GM18508 (cell line): ENCODE results near the gene FMN1.
"Not testable (repeated sequence)": the region's sequence is repeated elsewhere in the genome, so short reads cannot be mapped to it uniquely, and the experiment has no call there.

Source experiments
- ATAC-seq: cut with Tn5 transposase; IDR thresholded peaks from one replicate; pipeline ENCODE4 v1.9.1; 2021; ENCODE audit warnings: moderate number of reproducible peaks; ENCODE audit not compliant: insufficient read depth, unreplicated experiment

The FMN1 gene

DNA sequence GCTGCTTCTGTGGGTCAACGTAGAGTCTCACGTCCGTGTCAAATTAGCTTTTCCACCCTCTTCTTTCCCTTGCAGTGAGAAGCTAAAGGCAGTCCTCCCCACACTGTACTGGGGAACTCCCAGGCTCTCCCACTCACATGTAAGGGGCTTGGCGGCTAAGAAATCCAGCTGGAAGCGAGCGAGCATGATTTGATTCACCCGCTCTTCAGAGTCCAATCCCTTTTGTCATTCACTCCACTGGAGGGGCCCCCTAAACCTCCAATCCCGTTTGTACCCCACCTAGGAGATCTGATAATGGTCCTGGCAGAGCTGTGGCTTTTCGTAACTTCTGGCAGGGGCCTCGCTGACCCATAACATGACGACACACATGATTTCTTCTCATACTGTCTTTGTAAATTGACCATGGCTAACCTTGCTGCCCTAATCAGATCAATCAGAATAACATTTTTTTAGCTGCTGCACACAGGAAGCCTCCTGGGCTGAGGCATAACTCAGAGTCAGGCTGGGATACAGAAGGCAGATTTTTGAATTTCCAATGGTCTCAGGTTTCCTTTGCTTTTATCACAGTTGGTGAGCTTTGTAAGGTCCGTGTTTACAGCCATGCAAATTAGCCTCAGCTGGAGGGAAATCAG, 241.5 kb downstream of the FMN1 start:
- ATAC-seq: no peak

DNA sequence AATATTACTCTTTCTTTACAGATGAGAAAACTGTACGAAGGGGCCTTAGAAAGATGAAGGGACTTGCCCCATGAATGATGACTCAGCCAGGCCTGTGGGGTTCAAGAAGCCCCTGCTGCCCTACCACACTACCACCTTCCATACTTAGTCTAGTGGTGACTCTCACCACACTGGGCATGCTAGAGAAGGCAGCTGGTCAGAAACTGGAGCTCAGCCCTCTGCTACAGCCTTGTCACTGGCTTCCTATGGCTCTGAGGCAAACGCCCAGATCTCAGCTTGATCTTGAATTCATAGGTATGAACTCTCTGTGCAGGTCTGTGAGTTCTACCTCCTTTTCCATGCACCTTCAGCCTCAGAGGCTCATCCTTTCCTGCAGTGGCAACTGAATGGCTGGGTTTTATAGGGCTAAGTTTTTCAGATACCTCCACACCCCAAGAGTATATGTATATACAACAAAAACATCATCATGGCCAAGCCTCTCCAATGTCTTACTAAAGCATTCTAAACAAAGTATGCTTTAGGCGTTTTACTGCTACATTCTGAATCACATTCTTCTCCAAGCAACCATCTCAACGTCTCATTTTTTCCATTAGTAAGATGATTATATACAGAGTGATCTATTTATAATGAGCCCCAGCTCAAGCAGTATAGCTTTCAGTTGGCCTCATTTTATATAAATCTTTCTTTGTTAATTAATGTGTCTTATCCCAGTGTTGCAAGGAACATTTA, 242.6 kb downstream of the FMN1 start:
- no peak for ATAC-seq

DNA sequence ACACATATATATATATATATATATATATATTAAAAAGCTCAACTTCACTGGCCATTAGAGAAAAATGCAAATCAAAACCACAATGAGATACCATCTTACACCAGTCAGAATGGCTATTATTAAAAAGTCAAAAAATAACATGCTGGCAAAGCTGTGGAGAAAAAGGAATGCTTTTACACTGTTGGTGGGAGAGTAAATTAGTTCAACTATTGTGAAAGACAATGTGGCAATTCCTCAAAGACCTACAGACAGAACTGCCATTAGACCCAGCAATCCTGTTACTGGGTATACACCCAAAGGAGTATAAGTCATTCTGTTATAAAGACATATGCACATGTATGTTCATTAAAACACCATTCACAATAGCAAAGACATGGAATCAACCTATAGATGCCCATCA, 244.5 kb downstream of the FMN1 start:
- ATAC-seq: not testable (repeated sequence)

DNA sequence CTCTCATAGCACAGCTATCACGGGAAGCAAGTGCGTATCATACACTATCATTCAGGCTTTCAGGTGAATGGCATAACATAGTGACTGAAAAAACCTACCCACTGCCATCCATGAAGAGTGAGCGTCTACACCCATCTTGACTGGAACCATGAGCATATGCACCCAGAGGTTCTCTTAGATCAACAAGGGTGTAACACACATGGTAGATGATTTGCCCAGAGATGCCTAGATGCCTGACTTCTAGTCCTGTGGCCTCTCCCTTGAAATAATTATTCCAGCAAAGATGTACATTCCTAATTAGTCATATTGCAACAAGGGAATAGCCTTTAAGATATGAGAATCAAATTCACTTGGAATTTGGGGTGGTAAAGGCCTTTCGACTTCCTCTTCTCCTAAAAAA, 248.3 kb downstream of the FMN1 start:
- ATAC-seq: no peak

DNA sequence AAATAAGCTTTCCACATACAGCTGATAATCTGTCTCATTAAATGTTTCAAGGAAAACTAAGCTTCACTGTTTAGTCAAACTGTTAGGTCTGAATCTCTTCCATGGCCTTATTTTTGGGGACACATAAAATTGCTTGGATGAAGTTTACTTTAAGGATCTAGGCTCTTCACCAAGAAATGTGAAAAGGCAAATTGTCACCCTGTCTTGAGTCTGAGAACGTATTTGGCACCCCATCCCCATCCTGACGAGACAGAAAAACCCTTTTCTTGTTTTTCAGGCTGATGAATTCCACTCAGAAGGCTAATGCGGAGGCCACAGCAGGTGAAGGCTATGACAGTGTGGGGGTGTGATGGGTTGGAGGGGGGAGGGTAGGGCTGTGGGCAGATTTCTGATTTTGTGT, 250.1 kb downstream of the FMN1 start:
- ATAC-seq: no peak

DNA sequence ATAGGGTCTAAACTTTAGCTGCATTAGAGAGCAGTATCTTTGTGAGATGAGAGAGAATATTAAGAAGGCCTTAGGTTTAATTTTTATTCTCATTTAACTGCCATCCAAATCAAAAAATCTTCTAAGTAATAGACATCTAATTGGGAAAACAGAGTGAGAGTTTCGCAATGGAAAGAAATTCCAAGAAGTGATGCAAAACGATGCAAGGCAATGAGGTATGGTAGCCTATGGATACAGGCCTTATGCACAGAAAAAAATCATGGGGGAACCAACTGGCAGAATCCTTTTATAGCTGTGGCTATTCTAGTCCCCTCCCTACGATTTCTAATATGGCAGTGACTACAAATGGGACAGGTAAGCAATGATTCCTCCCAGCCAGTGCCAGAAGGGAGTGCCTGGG, 250.8 kb downstream of the FMN1 start:
- ATAC-seq: no peak

DNA sequence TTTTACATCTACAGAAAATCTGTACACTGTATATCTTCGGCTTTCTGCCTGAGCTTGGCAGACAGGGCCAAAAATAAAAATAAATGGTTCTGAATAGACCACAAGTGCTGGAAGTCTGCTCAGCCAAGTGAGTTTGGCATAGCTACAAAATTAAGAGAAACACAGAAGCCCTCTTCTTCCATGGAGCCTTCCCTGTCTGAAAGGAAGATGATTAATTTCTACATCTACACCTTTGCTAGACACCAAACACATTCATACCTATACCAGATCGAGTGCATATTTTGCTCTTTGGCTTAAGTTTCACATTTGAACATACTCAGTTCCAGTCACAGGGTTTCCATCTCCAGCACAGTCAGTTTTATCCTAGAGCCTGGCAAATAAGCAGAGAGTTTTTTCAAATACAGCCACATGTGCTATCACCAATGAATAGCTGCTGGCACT, 252.1 kb downstream of the FMN1 start:
- ATAC-seq: no peak

DNA sequence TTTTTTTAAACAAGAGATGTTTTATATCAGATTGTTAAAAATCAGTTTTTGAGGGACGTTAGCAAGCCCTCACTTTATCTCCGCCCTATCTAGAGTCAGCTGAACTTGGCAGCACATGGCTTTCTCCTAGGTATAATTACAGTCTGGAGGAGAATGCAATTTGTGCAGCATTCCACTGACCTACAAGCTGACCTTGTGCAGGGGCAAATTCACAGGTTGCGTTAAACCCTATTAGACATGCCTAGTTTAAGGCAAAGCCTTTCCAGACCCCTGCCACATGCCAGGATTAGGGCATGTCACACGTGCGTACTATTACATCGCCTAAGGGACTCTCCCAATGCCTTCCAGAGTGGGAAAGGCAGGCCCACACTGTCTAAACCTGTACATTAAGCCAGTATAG, 252.7 kb downstream of the FMN1 start:
- ATAC-seq: no peak

DNA sequence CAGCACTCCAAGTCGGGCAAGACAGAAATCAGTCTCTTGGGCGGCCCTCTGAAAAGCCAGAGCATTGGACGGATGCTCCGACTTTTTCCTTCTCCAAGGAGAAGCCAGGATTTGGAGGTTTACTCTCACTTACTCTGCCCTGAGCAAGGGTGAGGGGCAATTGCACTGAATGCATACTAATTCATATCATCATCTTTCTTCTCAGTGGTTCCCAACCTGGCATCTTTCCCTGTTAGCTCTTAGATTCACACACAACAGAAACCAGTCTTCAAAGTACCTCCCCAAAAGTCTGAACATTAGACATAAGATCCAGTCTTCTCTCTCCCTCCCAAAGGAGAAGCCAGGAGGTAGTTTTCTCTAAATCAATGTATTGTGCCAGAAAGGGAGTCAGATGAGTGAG, 257.5 kb downstream of the FMN1 start:
- ATAC-seq: no peak

DNA sequence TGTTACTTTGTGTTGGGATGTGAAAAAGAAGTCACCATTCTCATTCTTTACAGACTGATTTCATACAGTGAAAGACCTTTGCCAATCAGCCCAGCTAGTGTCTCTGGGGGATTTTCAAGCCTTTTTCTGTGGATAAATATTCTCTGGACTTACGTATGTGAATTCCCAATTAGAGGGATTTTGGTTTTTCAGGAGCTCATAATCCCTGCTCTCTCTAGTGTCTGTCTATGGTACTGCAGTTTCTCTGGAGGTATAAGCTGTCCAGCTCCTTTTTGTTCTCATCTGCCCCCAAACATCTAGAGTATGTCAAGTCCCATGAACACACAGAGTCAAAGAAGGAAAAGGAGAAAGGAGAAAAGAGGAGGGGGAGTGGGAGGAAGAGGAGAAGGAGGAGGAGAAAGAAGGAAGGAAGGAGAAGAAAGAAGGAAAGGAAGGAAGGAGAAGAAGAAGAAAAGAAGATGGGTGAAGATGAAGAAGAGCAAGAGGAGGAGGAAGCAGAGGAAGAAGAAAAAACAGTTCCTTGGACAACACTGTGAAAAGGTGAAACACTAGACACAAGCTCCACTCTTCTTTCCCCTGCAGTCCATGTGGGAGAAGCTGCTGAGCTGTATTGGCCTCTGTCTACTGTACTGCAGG, 258.1 kb downstream of the FMN1 start:
- ATAC-seq: no peak

DNA sequence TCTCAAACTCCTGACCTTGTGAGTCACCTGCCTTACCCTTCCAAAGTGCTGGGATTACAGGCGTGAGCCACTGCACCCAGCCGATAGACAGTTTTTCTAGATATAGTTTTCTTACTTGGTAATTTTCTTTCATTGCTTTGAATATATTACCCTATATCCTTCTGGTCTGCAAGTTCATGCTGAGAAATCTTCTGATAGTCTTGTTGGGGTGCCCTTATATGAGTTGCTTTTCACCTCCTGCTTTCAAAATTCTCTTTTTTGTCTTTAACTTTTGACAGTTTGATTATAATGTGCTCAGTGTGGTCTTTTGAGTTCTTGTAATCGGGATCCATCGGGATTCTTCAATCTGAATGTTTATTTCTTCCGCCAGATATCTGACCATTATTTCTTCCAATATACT, 259.4 kb downstream of the FMN1 start:
- no peak for ATAC-seq

DNA sequence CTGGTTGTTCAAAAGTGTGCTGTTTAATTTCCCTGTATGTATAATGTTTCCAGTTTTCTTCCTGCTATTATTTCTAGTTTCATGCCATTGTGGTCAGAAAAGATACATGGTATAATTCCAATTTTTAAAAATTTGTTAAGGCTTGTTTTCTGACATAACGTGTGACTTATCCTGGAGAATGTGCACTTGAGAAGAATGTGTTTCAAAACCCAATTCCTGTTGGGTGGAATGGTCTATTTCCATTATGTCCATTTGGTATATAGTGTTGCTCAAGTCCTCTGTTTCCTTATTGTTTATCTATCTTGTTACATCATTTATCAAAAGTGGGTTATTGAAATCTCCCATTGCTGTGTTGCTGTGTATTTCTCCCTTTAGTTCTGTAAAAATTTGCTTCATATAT, 261.3 kb downstream of the FMN1 start:
- ATAC-seq: no peak

DNA sequence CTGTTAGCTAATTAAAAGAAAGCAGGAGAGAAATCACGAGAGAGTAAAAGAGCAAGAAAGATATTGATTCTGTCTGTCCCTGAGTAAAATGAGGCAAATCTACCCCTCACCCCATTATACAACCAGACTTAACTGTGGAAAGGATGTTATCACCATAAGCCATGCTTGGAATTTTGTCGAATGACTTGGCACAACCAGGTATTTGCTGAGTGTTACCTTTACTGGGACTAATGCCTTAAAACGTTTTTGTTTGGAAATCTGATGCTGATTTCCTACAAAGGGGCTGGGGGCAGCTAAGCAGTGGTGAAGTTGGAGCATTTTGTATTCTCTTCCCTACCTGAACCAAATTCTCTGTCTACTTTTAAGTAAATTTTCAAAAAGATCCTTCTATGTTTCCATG, 265.6 kb downstream of the FMN1 start:
- no peak for ATAC-seq

DNA sequence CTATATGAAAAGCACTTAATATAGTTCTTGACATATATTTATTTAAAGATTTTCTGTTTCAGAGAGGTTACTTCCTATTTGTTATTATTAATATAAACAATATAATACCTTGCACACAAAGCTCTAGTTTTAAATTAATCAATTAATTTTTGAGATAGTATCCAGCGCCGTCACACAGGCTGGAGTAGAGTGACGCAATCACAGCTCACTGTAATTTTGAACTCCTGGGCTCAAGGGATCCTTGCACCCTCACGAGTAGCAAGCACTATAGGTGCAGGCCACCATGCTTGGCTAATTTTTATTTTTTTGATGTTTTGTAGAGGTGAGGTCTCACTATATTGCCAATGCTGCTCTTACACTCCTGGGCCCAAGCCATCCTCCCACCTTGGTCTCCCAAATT, 267.4 kb downstream of the FMN1 start:
- no peak for ATAC-seq

DNA sequence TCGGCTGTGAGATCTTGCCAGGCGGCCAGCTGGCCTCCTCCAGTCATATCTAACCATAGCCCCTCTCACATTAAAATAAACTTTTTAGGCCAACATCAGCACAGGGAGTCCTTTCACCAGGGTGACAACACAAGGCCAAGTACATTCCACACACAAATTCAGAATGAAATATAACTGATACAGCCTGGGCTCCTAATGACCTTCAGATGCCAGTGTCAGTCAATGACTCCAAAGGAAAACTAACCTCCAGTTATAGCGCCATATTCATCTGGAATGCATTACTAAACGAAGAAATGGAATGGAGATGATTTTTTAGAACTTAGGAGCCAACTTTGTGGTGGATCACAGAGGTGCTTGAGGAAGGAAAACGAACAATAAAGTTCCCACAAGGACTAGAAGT, 271.3 kb downstream of the FMN1 start:
- no peak for ATAC-seq

DNA sequence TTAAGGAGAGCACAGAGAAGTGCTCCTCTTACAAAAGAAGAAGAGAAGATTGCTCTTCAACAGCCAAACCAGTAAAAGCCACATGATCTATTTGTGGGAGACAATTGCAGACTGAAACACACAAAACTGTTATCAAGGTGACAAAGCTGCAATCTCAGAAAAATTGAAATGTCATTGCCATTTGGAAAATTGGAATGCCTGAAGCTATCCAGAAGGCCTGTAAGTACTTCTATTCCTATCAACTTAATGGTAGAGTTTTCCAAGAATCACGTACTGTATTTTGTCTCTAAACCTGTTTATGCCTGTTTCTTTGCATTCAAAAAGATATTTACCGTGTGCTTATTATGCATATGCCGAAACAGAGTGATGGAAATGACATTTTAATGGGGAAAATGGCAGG, 272.0 kb downstream of the FMN1 start:
- ATAC-seq: no peak

DNA sequence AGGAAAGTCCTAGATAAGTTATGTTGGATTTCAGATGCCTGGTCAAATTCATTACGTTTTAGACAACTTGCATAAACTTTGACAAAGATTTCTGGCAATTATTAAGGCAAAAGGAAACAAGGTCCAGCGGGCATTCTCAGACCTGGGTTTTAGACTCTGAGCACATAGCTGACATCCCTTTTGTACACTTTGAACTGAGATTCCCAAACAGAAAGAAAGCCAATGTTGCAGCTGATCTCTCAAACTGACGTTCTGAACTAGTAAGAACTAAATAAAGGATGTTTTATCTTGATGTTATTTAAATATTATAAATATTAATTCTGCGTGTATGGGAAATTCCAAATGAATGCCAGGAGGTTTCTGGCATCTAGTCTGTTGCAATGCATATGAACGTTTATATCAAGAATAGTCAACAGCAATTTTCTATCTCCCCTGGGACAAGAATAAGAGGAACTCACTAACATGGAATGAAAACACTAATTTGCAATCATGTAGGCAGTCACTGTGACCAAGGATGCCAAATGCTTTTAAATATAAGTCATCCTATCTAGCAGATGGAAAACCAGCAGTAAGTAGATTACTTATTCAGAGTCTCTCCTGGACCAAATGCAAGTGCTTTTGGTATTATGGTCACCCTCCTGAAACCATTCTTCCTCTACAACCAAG, 274.6 kb downstream of the FMN1 start:
- ATAC-seq: no peak

DNA sequence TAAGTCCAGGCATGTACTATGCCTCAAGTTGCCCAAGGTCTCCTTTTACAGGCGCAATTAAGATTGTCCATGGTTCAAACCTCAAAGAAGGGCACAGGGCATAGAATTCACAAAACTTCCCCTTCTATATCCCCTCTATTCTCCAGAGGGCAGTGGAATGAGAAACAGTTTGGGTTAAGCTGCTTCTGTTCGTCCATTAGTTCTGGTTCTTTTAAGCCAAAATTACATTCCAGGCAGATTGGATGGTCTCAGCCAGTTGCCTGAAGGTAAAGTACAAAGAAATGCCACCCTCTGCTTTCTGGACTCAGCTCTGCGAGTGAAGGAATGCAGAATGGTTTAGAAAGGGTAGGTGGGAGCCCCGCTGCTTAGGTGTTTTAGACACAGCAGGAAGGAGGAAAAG, 276.0 kb downstream of the FMN1 start:
- ATAC-seq: no peak

DNA sequence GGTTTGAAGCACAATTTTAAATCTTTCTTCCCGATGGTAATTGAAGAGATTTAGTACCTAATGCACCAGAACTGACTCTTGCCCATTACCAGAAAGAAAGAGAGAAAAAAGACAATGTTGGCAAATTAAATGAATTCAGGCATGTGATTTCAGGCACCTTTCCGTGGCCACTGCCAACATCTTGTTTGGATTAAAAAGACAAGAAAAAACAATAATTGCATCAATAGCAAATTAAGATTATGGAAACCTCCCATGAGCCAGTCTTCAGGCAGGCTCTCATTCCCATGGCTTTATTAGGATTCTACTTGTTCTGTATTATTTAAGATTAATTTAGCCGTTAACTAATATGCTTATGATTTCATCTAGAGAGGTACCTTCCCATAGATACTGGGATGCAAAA, 283.7 kb downstream of the FMN1 start:
- no peak for ATAC-seq

DNA sequence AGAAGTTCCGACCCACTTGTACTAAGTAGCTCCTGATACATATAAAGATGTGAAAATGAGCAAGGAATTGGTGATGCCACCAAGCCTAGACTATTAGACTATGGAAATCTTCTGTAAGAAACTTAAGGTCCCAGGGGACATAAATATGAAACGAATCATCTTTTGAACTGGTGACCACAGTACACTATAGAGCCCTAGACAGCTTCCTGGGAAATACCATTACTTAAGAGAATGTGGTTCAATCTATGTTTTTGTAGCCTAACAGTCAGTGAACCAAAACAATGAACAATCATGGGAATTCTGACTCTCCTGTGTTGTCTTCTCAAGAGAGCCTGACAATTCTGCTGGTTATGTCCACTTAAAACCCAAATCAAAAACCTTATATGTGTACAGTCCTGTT, 285.1 kb downstream of the FMN1 start:
- no peak for ATAC-seq

DNA sequence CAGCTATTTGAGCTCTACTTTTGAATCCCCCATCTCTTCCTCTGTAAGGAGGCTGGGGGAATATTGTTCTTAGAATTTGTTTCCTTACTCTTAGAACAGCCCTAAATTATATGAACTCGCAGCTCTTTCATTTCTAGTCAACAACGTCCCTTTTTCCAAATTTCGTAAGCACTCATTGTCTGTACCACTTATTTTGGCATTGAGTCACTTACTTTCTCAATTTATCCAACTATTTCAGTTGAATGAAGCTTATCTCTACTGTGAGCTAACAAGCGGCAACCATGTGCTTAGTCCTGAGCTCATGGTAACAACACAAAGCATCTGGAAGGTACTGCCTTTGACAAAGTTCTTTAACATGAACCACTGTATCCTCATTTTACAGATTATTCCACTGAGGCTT, 285.6 kb downstream of the FMN1 start:
- no peak for ATAC-seq
